ENCODE measurements around the gene SUGCT.

The SUGCT gene

DNA sequence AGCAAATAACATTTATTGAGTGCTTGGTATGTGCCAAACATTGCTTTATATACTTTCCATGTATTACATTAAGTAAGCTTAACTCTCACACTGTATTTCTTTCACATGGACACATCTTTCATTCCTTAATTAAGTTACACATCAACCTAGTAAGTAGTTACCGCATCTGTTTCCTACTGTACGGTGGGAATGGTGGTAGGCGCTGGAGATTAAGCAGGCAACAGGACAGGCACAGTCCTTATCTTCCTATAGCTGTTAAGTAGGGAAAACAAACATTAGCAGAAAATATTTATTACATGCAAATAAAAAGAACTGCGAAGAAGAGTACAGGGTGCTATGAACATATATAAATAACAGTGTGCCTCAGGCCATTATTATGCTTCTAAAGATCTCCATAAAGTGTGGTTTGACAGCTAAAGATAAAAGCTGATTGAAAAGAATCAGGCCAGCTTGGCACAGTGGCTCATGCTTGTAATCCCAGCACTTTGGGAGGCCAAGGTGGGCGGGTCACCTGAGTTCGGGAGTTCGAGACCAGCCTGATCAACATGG is 105.0 kb downstream of the SUGCT start:
- no peaks in the 10 kb centered on the region for H3K27me3 ChIP-seq (ENCODE audit: insufficient read depth, low read length, poor library complexity, severe bottlenecking)
- H3K9me2 ChIP-seq (replicated peaks; ENCODE audit: low read depth, low read length): no peaks in the 10 kb centered on the region
- H3K36me3 ChIP-seq (ENCODE audit: insufficient read depth, low read length): no peaks in the 10 kb centered on the region
- no peaks in the 10 kb centered on the region for H3F3A ChIP-seq (ENCODE audit: low read depth)
- no peaks in the 10 kb centered on the region for H3K4me1 ChIP-seq (ENCODE audit: insufficient read depth, low read length, poor library complexity, severe bottlenecking)
- no peak overlapping the region for H3K4me2 ChIP-seq (ENCODE audit: low read depth, low read length, poor library complexity, severe bottlenecking)
- no peak overlapping the region for H3K4me3 ChIP-seq (ENCODE audit: low read length, poor library complexity, severe bottlenecking)
- no peak for TF ChIP-seq EZH2phosphoT487 (IDR thresholded peaks at IDR 0.05; ENCODE audit: borderline replicate concordance)
- TF ChIP-seq, protein P1, sequence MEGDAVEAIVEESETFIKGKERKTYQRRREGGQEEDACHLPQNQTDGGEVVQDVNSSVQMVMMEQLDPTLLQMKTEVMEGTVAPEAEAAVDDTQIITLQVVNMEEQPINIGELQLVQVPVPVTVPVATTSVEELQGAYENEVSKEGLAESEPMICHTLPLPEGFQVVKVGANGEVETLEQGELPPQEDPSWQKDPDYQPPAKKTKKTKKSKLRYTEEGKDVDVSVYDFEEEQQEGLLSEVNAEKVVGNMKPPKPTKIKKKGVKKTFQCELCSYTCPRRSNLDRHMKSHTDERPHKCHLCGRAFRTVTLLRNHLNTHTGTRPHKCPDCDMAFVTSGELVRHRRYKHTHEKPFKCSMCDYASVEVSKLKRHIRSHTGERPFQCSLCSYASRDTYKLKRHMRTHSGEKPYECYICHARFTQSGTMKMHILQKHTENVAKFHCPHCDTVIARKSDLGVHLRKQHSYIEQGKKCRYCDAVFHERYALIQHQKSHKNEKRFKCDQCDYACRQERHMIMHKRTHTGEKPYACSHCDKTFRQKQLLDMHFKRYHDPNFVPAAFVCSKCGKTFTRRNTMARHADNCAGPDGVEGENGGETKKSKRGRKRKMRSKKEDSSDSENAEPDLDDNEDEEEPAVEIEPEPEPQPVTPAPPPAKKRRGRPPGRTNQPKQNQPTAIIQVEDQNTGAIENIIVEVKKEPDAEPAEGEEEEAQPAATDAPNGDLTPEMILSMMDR (conservative IDR thresholded peaks at IDR 0.05; ENCODE audit: low read length): no peak
- no peak overlapping the region for H2AFZ ChIP-seq (ENCODE audit: low read length)
- H3K9ac ChIP-seq (ENCODE audit: low read depth, low read length, poor library complexity, severe bottlenecking): no peak overlapping the region
- no peaks in the 10 kb centered on the region for H3K9me3 ChIP-seq (ENCODE audit: insufficient read depth, low read depth, low read length)
- H4K20me1 ChIP-seq (ENCODE audit: insufficient read depth, low read length, poor library complexity, severe bottlenecking): no peaks in the 10 kb centered on the region
- H3K79me2 ChIP-seq (ENCODE audit: insufficient read depth, low read length): no peaks in the 10 kb centered on the region

GRCh38 chr7:40243076-40243475 is 108.3 kb downstream of the SUGCT start:
- H3F3A ChIP-seq (ENCODE audit: low read depth): no peaks in the 10 kb centered on the region
- no peaks in the 10 kb centered on the region for H3K79me2 ChIP-seq (ENCODE audit: insufficient read depth, low read length)
- no peaks in the 10 kb centered on the region for H3K9me2 ChIP-seq (replicated peaks; ENCODE audit: low read depth, low read length)
- no peak overlapping the region for H3K4me2 ChIP-seq (ENCODE audit: low read depth, low read length, poor library complexity, severe bottlenecking)
- no peak overlapping the region for H3K4me3 ChIP-seq (ENCODE audit: low read length, poor library complexity, severe bottlenecking)
- TF ChIP-seq, protein P1 (conservative IDR thresholded peaks at IDR 0.05; ENCODE audit: low read length): no peak
- TF ChIP-seq EZH2phosphoT487 (IDR thresholded peaks at IDR 0.05; ENCODE audit: borderline replicate concordance): no peak
- no peaks in the 10 kb centered on the region for H3K4me1 ChIP-seq (ENCODE audit: insufficient read depth, low read length, poor library complexity, severe bottlenecking)
- no peaks in the 10 kb centered on the region for H3K36me3 ChIP-seq (ENCODE audit: insufficient read depth, low read length)
- no peaks in the 10 kb centered on the region for H4K20me1 ChIP-seq (ENCODE audit: insufficient read depth, low read length, poor library complexity, severe bottlenecking)
- H2AFZ ChIP-seq (ENCODE audit: low read length): no peak overlapping the region
- H3K9ac ChIP-seq (ENCODE audit: low read depth, low read length, poor library complexity, severe bottlenecking): no peak overlapping the region
- no peaks in the 10 kb centered on the region for H3K9me3 ChIP-seq (ENCODE audit: insufficient read depth, low read depth, low read length)
- no peaks in the 10 kb centered on the region for H3K27me3 ChIP-seq (ENCODE audit: insufficient read depth, low read length, poor library complexity, severe bottlenecking)

- H2AFZ ChIP-seq (ENCODE audit: low read length): no peak overlapping the region
- no peaks in the 10 kb centered on the region for H3K9me3 ChIP-seq (ENCODE audit: insufficient read depth, low read depth, low read length)
- TF ChIP-seq EZH2phosphoT487 (IDR thresholded peaks at IDR 0.05; ENCODE audit: borderline replicate concordance): no peak
- TF ChIP-seq, protein P1 (conservative IDR thresholded peaks at IDR 0.05; ENCODE audit: low read length): no peak
- H3F3A ChIP-seq (ENCODE audit: low read depth): no peaks in the 10 kb centered on the region
- H4K20me1 ChIP-seq (ENCODE audit: insufficient read depth, low read length, poor library complexity, severe bottlenecking): no peaks in the 10 kb centered on the region
- H3K9me2 ChIP-seq (replicated peaks; ENCODE audit: low read depth, low read length): no peaks in the 10 kb centered on the region
- H3K79me2 ChIP-seq (ENCODE audit: insufficient read depth, low read length): no peaks in the 10 kb centered on the region
- no peak overlapping the region for H3K4me3 ChIP-seq (ENCODE audit: low read length, poor library complexity, severe bottlenecking)
- no peaks in the 10 kb centered on the region for H3K36me3 ChIP-seq (ENCODE audit: insufficient read depth, low read length)
- H3K9ac ChIP-seq (ENCODE audit: low read depth, low read length, poor library complexity, severe bottlenecking): no peak overlapping the region
- H3K4me1 ChIP-seq (ENCODE audit: insufficient read depth, low read length, poor library complexity, severe bottlenecking): no peaks in the 10 kb centered on the region
- H3K27me3 ChIP-seq (ENCODE audit: insufficient read depth, low read length, poor library complexity, severe bottlenecking): no peaks in the 10 kb centered on the region
- no peak overlapping the region for H3K4me2 ChIP-seq (ENCODE audit: low read depth, low read length, poor library complexity, severe bottlenecking)
Observed at GRCh38 chr7:40244226-40244625, 109.4 kb downstream of the SUGCT start.
